ENCODE results near the gene FGF10. TPM values are rescaled to one million over a fixed set of nuclear protein-coding genes. Genes with fewer than 3 reads are reported as not detected.

FGF10 gene
- total RNA-seq, 1 experiment from 2014 or later: 0.37 TPM

- Mint-ChIP-seq H3K9me3 (no peaks in the 10 kb centered on the region), H3K4me3 (no peak overlapping the region), H3K4me1 (no peaks in the 10 kb centered on the region), H3K27ac (no peak overlapping the region), H3K27me3 (ENCODE audit: low read depth) (no peaks in the 10 kb centered on the region), H3K36me3 (no peaks in the 10 kb centered on the region)
- CTCF ChIA-PET: no interaction called here
- no peak for DNase-seq (ENCODE audit: low spot score)
- no peak for ATAC-seq
- TF ChIP-seq NR1H2 (CRISPR knock-in tag; IDR thresholded peaks at IDR 0.05): no peak
- no peak for TF ChIP-seq MLX (CRISPR knock-in tag; IDR thresholded peaks at IDR 0.05)
- TF ChIP-seq TCF7 (CRISPR knock-in tag; IDR thresholded peaks at IDR 0.05; ENCODE audit: low read depth): no peak
- no peak for TF ChIP-seq E2F4 (CRISPR knock-in tag; IDR thresholded peaks at IDR 0.05; ENCODE audit: borderline replicate concordance, low read depth)
- no peak for TF ChIP-seq ZNF219 (CRISPR knock-in tag; IDR thresholded peaks at IDR 0.05; ENCODE audit: borderline replicate concordance)
- TF ChIP-seq HMGXB4 (CRISPR knock-in tag; IDR thresholded peaks at IDR 0.05): no peak
- no peak for TF ChIP-seq ZNF317 (CRISPR knock-in tag; IDR thresholded peaks at IDR 0.05; ENCODE audit: borderline replicate concordance, low read depth)
- no peak for TF ChIP-seq HMGA2 (CRISPR knock-in tag; IDR thresholded peaks at IDR 0.05)
- TF ChIP-seq OVOL2 (CRISPR knock-in tag; IDR thresholded peaks at IDR 0.05; ENCODE audit: borderline replicate concordance): no peak
- TF ChIP-seq ZNF138 (CRISPR knock-in tag; conservative IDR thresholded peaks at IDR 0.05): no peak
- TF ChIP-seq ZBTB21 (CRISPR knock-in tag; IDR thresholded peaks at IDR 0.05; ENCODE audit: borderline replicate concordance): no peak
- TF ChIP-seq JAZF1 (CRISPR knock-in tag; IDR thresholded peaks at IDR 0.05): no peak
- POLR2A ChIA-PET: no interaction called here
Observed at GRCh38 chr5:44402084-44402483, 12.9 kb upstream of the FGF10 start.

- no peak overlapping the region for H3K27ac Mint-ChIP-seq
- ATAC-seq (no peak), DNase-seq (ENCODE audit: low spot score) (no peak)
- H3K4me1 Mint-ChIP-seq: no peaks in the 10 kb centered on the region
- peaks cover 3% of the 10 kb centered on the region; the same call in 1 of the 2 replicates for H3K36me3 Mint-ChIP-seq
- ChIA-PET CTCF (no interaction called here), POLR2A (no interaction called here)
- H3K4me3 Mint-ChIP-seq: no peak overlapping the region
- H3K27me3 Mint-ChIP-seq (ENCODE audit: low read depth): no peaks in the 10 kb centered on the region
- H3K9me3 Mint-ChIP-seq: peaks cover 4% of the 10 kb centered on the region
- no peak for TF ChIP-seq CBFB (CRISPR knock-in tag; IDR thresholded peaks at IDR 0.05; ENCODE audit: low read depth)
- no peak for TF ChIP-seq SMAD4 (CRISPR knock-in tag; IDR thresholded peaks at IDR 0.05)
- no peak for TF ChIP-seq ELF4 (CRISPR knock-in tag; IDR thresholded peaks at IDR 0.05; ENCODE audit: low read depth)
- TF ChIP-seq PRDM15 (CRISPR knock-in tag; IDR thresholded peaks at IDR 0.05): no peak
- no peak for TF ChIP-seq JAZF1 (CRISPR knock-in tag; IDR thresholded peaks at IDR 0.05)
- no peak for TF ChIP-seq ZNF263 (CRISPR knock-in tag; IDR thresholded peaks at IDR 0.05; ENCODE audit: low read depth)
- no peak for TF ChIP-seq GRHL2 (CRISPR knock-in tag; IDR thresholded peaks at IDR 0.05; ENCODE audit: insufficient replicate concordance, severe bottlenecking)
- TF ChIP-seq IRF1 (CRISPR knock-in tag; IDR thresholded peaks at IDR 0.05): no peak
- no peak for TF ChIP-seq CTCF (IDR thresholded peaks at IDR 0.05)
- TF ChIP-seq NR2C2 (CRISPR knock-in tag; IDR thresholded peaks at IDR 0.05): no peak
- no peak for TF ChIP-seq NFYB (CRISPR knock-in tag; conservative IDR thresholded peaks at IDR 0.05; ENCODE audit: low read depth)
- TF ChIP-seq HMGXB4 (CRISPR knock-in tag; IDR thresholded peaks at IDR 0.05): no peak
- no peak for TF ChIP-seq NFATC4 (CRISPR knock-in tag; IDR thresholded peaks at IDR 0.05)
Observed at GRCh38 chr5:44401611-44402010, 12.4 kb upstream of the FGF10 start.

All from WTC11 (cell line).